GM18858 (cell line): ENCODE results near the gene HEATR1.
"Not testable (repeated sequence)": the region's sequence is repeated elsewhere in the genome, so short reads cannot be mapped to it uniquely, and the experiment has no call there.

Experiments used
- ATAC-seq: cut with Tn5 transposase; IDR thresholded peaks from one replicate; pipeline ENCODE4 v1.9.1; 2021; ENCODE audit not compliant: unreplicated experiment

The HEATR1 gene

GRCh38 chr1:236589531-236589930 lies 14.8 kb downstream of the HEATR1 start:
- no peak for ATAC-seq

- no peak for ATAC-seq
Observed at GRCh38 chr1:236581528-236581927, 22.8 kb downstream of the HEATR1 start.

GRCh38 chr1:236580404-236580803 lies 23.9 kb downstream of the HEATR1 start:
- not testable (repeated sequence) for ATAC-seq

- no peak for ATAC-seq
Observed at GRCh38 chr1:236578661-236579060, 25.7 kb downstream of the HEATR1 start.

- ATAC-seq: not testable (repeated sequence)
Observed at GRCh38 chr1:236577041-236577440, 27.3 kb downstream of the HEATR1 start.

- no peak for ATAC-seq
Observed at GRCh38 chr1:236576004-236576403, 28.3 kb downstream of the HEATR1 start.

- no peak for ATAC-seq
Observed at GRCh38 chr1:236575523-236575922, 28.8 kb downstream of the HEATR1 start.

GRCh38 chr1:236568285-236568894 lies 35.9 kb downstream of the HEATR1 start:
- ATAC-seq: no peak

- ATAC-seq: no peak
Observed at GRCh38 chr1:236565530-236565929, 38.8 kb downstream of the HEATR1 start.

- no peak for ATAC-seq
Observed at GRCh38 chr1:236561976-236562375, 42.3 kb downstream of the HEATR1 start.

- ATAC-seq: no peak
Observed at GRCh38 chr1:236560213-236560771, 44.0 kb downstream of the HEATR1 start.

GRCh38 chr1:236558846-236559245 lies 45.5 kb downstream of the HEATR1 start:
- ATAC-seq: no peak

GRCh38 chr1:236558081-236558480 lies 46.2 kb downstream of the HEATR1 start:
- no peak for ATAC-seq

GRCh38 chr1:236556606-236557005 lies 47.7 kb downstream of the HEATR1 start:
- no peak for ATAC-seq

GRCh38 chr1:236553370-236553769 lies 50.9 kb downstream of the HEATR1 start:
- ATAC-seq: no peak

- ATAC-seq: no peak
Observed at GRCh38 chr1:236552901-236553300, 51.4 kb downstream of the HEATR1 start.

- no peak for ATAC-seq
Observed at GRCh38 chr1:236552096-236552495, 52.2 kb downstream of the HEATR1 start.

GRCh38 chr1:236550961-236551851 lies 53.1 kb downstream of the HEATR1 start:
- ATAC-seq: no peak

- ATAC-seq: no peak
Observed at GRCh38 chr1:236548452-236548851, 55.9 kb downstream of the HEATR1 start.

- no peak for ATAC-seq
Observed at GRCh38 chr1:236545621-236546169, 58.6 kb downstream of the HEATR1 start.

GRCh38 chr1:236543065-236543669 lies 61.1 kb downstream of the HEATR1 start:
- no peak for ATAC-seq
